IMR-90 (cell line): ENCODE measurements around the gene ZBTB8OS. TPM values are rescaled to one million over a fixed set of nuclear protein-coding genes. Genes with fewer than 3 reads are reported as not detected.

Source experiments
- ATAC-seq: fragments of 200-7000 bp; cut with Tn5 transposase; 2 replicates; pipeline ENCODE4 v1.9.1; 2020; ENCODE audit warnings: low read depth, mild to moderate bottlenecking, moderate library complexity
- BruUV-seq: library from RNA; stranded (reverse); fragments of 400-500 nt; replicated peaks from 2 replicates; lab custom pipeline; 2021; lab: Mats Ljungman, UMichigan
- CTCF ChIA-PET: fragments of 300-600 bp; formaldehyde crosslinking; extraction: SDS; loops from one replicate; lab custom pipeline; 2021; ENCODE audit warnings: antibody characterized with exemption; lab: Yijun Ruan, JAX
- POLR2A ChIA-PET: fragments of 300-600 bp; sonication (Branson Sonifier 250); formaldehyde crosslinking; loops from one replicate; lab custom pipeline; 2022; ENCODE audit warnings: antibody characterized with exemption; ENCODE audit not compliant: unreplicated experiment; lab: Charles Lee
- DNase-seq: peaks from one replicate; pipeline ENCODE4 v3.0.0; 2013
- H2AFZ ChIP-seq: replicated peaks from 2 replicates; pipeline ENCODE3; 2013; ENCODE audit warnings: low read length, mild to moderate bottlenecking; ENCODE audit not compliant: poor library complexity
- H2AK5ac ChIP-seq: 2 replicates; pipeline ENCODE4 v1.6.1; 2013; ENCODE audit warnings: low read depth, low read length, inconsistent platforms
- H2AK9ac ChIP-seq: replicated peaks from 2 replicates; pipeline ENCODE3; 2013; ENCODE audit warnings: mild to moderate bottlenecking, low read depth, low read length, moderate library complexity; ENCODE audit not compliant: poor library complexity
- H2BK120ac ChIP-seq: 2 replicates; pipeline ENCODE4 v1.6.1; 2013; ENCODE audit warnings: low read depth, low read length, inconsistent platforms
- H2BK15ac ChIP-seq: 3 replicates; pipeline ENCODE4 v1.6.1; 2013; ENCODE audit warnings: low read depth, low read length, inconsistent platforms
- H2BK20ac ChIP-seq: 2 replicates; pipeline ENCODE4 v1.6.1; 2013; ENCODE audit warnings: low read depth, mild to moderate bottlenecking, inconsistent platforms, low read length, moderate library complexity
- H2BK5ac ChIP-seq: 2 replicates; pipeline ENCODE4 v1.6.1; 2013; ENCODE audit warnings: mild to moderate bottlenecking, low read depth, low read length, inconsistent platforms; ENCODE audit not compliant: poor library complexity, severe bottlenecking
- H3K14ac ChIP-seq: replicated peaks from 2 replicates; pipeline ENCODE4 v1.6.1; 2013; ENCODE audit warnings: low read depth, low read length, inconsistent platforms
- H3K18ac ChIP-seq: 2 replicates; pipeline ENCODE4 v1.6.1; 2013; ENCODE audit warnings: low read depth, low read length, control low read depth
- H3K23ac ChIP-seq: 2 replicates; pipeline ENCODE4 v1.6.1; 2013; ENCODE audit warnings: low read depth, low read length, inconsistent platforms
- H3K27ac ChIP-seq: 2 replicates; pipeline ENCODE4 v1.5.1; 2013; ENCODE audit warnings: mild to moderate bottlenecking, control low read depth, low read length; ENCODE audit not compliant: insufficient read depth
- H3K27me3 ChIP-seq: 2 replicates; pipeline ENCODE4 v1.6.1; 2013; ENCODE audit warnings: low read length; ENCODE audit not compliant: control insufficient read depth, insufficient read depth
- H3K36me3 ChIP-seq: 2 replicates; pipeline ENCODE4 v1.6.1; 2013; ENCODE audit warnings: low read length, mixed read lengths; ENCODE audit not compliant: control insufficient read depth, insufficient read depth
- H3K4ac ChIP-seq: 2 replicates; pipeline ENCODE4 v1.6.1; 2013; ENCODE audit warnings: low read depth, low read length, inconsistent platforms
- H3K4me1 ChIP-seq: 2 replicates; pipeline ENCODE4 v1.6.1; 2013; ENCODE audit warnings: low read length, mixed read lengths; ENCODE audit not compliant: control insufficient read depth, insufficient read depth
- H3K4me2 ChIP-seq: 2 replicates; pipeline ENCODE4 v1.6.1; 2013; ENCODE audit warnings: low read depth, mild to moderate bottlenecking, control low read depth, low read length, moderate library complexity
- H3K4me3 ChIP-seq: 2 replicates; pipeline ENCODE4 v1.5.1; 2013; ENCODE audit warnings: low read depth, mild to moderate bottlenecking, control low read depth, low read length, moderate library complexity; ENCODE audit not compliant: insufficient read depth
- H3K56ac ChIP-seq: 2 replicates; pipeline ENCODE4 v1.6.1; 2013; ENCODE audit warnings: low read length, inconsistent platforms; ENCODE audit not compliant: insufficient read depth; ENCODE audit errors: extremely low read depth
- H3K79me1 ChIP-seq, 2 experiments: 2 replicates each; pipeline ENCODE4 v1.6.1; 2013; ENCODE audit warnings: low read length in 2 of 2, inconsistent platforms in 1 of 2, low read depth in 1 of 2
- H3K9ac ChIP-seq: 2 replicates; pipeline ENCODE4 v1.6.1; 2013; ENCODE audit warnings: low read depth, low read length, control low read depth
- H3K9me1 ChIP-seq: 2 replicates; pipeline ENCODE4 v1.6.1; 2013; ENCODE audit warnings: low read length, inconsistent platforms; ENCODE audit not compliant: insufficient read depth
- H3K9me3 ChIP-seq: 2 replicates; pipeline ENCODE4 v1.6.1; 2013; ENCODE audit warnings: low read length; ENCODE audit not compliant: control insufficient read depth, insufficient read depth
- H4K20me1 ChIP-seq: 2 replicates; pipeline ENCODE4 v1.6.1; 2013; ENCODE audit warnings: low read length, inconsistent platforms; ENCODE audit not compliant: insufficient read depth
- H4K5ac ChIP-seq: 2 replicates; pipeline ENCODE4 v1.6.1; 2013; ENCODE audit warnings: mild to moderate bottlenecking, low read depth, low read length, control low read depth
- H4K8ac ChIP-seq, 2 experiments: 2 replicates each; pipeline ENCODE4 v1.6.1; 2013; ENCODE audit warnings: low read depth in 2 of 2, low read length in 2 of 2, control low read depth in 1 of 2, inconsistent platforms in 1 of 2
- H4K91ac ChIP-seq: 2 replicates; pipeline ENCODE4 v1.6.1; 2013; ENCODE audit warnings: low read depth, low read length, inconsistent platforms; ENCODE audit not compliant: insufficient read depth
- BHLHE40 ChIP-seq: fragments of 150-350 bp; IDR thresholded peaks from 2 replicates; pipeline ENCODE4 v1.6.1; 2016; ENCODE audit warnings: mild to moderate bottlenecking, low read depth, low read length
- CEBPB ChIP-seq: IDR thresholded peaks from 2 replicates; pipeline ENCODE4 v1.6.1; 2012; ENCODE audit warnings: low read depth, low read length, improper control_type of control experiment
- CTCF ChIP-seq: conservative IDR thresholded peaks from 2 replicates; pipeline ENCODE4 v1.5.1; 2012; ENCODE audit warnings: mild to moderate bottlenecking, low read depth, low read length, improper control_type of control experiment
- ELK1 ChIP-seq: fragments of 150-350 bp; IDR thresholded peaks from 2 replicates; pipeline ENCODE4 v1.6.1; 2016; ENCODE audit warnings: low read depth, mild to moderate bottlenecking, low read length, moderate library complexity, borderline replicate concordance
- MAFK ChIP-seq: IDR thresholded peaks from 2 replicates; pipeline ENCODE4 v1.6.1; 2012; ENCODE audit warnings: low read depth, low read length, improper control_type of control experiment
- NFE2L2 ChIP-seq: fragments of 150-350 bp; IDR thresholded peaks from 2 replicates; pipeline ENCODE4 v1.6.1; 2016; ENCODE audit warnings: low read depth, mild to moderate bottlenecking, low read length
- USF2 ChIP-seq: fragments of 150-350 bp; IDR thresholded peaks from 2 replicates; pipeline ENCODE4 v1.6.1; 2017; ENCODE audit warnings: mild to moderate bottlenecking, antibody characterized with exemption, low read length, low read depth
- WGBS, 2 experiments: methylation state at CpG; one replicate each; pipeline versions ENCODE4 v1.1.5 to v1.1.7; 2013; ENCODE audit warnings: missing lambda C conversion rate in 2 of 2; ENCODE audit not compliant: insufficient read length in 1 of 2; ENCODE audit errors: extremely low coverage in 2 of 2; 5-methylcytosine and 5-hydroxymethylcytosine counted together
- dilution Hi-C: fragments of 300-500 bp; cut with HindIII; formaldehyde crosslinking; loops from one replicate; pipeline ENCODE4 v1.14.3; 2018; ENCODE audit warnings: low sequenced_read_pairs; ENCODE audit not compliant: unreplicated experiment
- in situ Hi-C: fragments of 300-500 bp; cut with MboI; formaldehyde crosslinking; loops from 3 replicates; pipeline ENCODE4 v1.14.3; 2019; ENCODE audit warnings: low sequenced_read_pairs, inconsistent platforms, mixed read lengths
- intact Hi-C: fragments of 100-400 bp; cut with micrococcal nuclease; formaldehyde crosslinking; loops from 2 replicates; pipeline ENCODE4 v1.10.0; 2022
- polyA plus RNA-seq, 3 experiments: library from polyadenylated mRNA; depleted of rRNA; stranded (reverse); fragments of >200 nt; gene quantifications; 2 replicates each; pipeline ENCODE4 v1.2.3, GENCODE V29; 2012; ENCODE audit warnings: low replicate concordance in 1 of 3
- total RNA-seq: library from RNA; depleted of rRNA; stranded (reverse); fragments of >200 nt; gene quantifications from 2 replicates; pipeline ENCODE4 v1.2.3, GENCODE V29; 2012

Gene ZBTB8OS
- total and polyA plus RNA-seq, 2 of the 4 experiments (the other 2 are of a cell fraction), result 31.0 to 43.5 TPM

GRCh38 chr1:32609180-32609579 is 41.2 kb downstream of the ZBTB8OS start:
- no TSS peak for BruUV-seq
- CTCF ChIA-PET, result interaction anchor here (0.7 kb wide), 1 partner anchor 27 kb away, joined by 3 read pairs; no protein-coding TSS in a partner anchor

More at GRCh38 chr1:32609180-32609579, 41.2 kb downstream of the ZBTB8OS start:
- Histone ChIP-seq H4K20me1 (no peaks in the 10 kb centered on the region), H3K4me3 (no peak overlapping the region), H3K18ac (no peak overlapping the region), H3K9ac (no peak overlapping the region), H3K36me3 (peaks cover 3% of the 10 kb centered on the region; the same call in 1 of the 2 replicates), H3K4ac (no peak overlapping the region), H4K5ac (no peak overlapping the region), H3K9me1 (no peaks in the 10 kb centered on the region), H3K23ac (no peak overlapping the region), H2BK15ac (no peak overlapping the region), H4K8ac (no peak overlapping the region), H2AFZ (no peak overlapping the region), H2BK120ac (no peak overlapping the region), H3K56ac (no peak overlapping the region), H3K79me1 (peaks cover 0 to 4% of the 10 kb centered on the region in 2 experiments; a peak in 1 of 4 replicates), H3K14ac (no peak overlapping the region), H3K9me3 (no peaks in the 10 kb centered on the region), H2BK5ac (no peak overlapping the region), H2AK5ac (no peak overlapping the region), H2BK20ac (no peak overlapping the region), H3K4me1 (no peaks in the 10 kb centered on the region), H2AK9ac (no peak overlapping the region), H3K27ac (no peak overlapping the region), H4K91ac (no peak overlapping the region), H3K27me3 (no peaks in the 10 kb centered on the region), H3K4me2 (no peak overlapping the region)
- ATAC-seq (no peak), DNase-seq (no peak)
- WGBS, 2 experiments, result 100% methylated on average over 1 of the region's 4 CpGs; no CpG with 5 or more reads in 1 of the 2 experiments
- TF ChIP-seq USF2 (no peak), ELK1 (no peak), CEBPB (no peak), BHLHE40 (no peak), NFE2L2 (no peak), MAFK (no peak), CTCF (no peak)
- in situ Hi-C loops, result no loop called here
- POLR2A ChIA-PET, result no interaction called here
- dilution Hi-C loops, result no loop called here
- intact Hi-C loops, result no loop called here
